ENCODE measurements around the gene UBR1. TPM values are rescaled to one million over a fixed set of nuclear protein-coding genes. Genes with fewer than 3 reads are reported as not detected.

UBR1 gene
- total and polyA plus RNA-seq, 2 donors (not counting 3 experiments of a cell fraction or from before 2014, with no cell fraction given), result 5.3 to 26.9 TPM

DNA sequence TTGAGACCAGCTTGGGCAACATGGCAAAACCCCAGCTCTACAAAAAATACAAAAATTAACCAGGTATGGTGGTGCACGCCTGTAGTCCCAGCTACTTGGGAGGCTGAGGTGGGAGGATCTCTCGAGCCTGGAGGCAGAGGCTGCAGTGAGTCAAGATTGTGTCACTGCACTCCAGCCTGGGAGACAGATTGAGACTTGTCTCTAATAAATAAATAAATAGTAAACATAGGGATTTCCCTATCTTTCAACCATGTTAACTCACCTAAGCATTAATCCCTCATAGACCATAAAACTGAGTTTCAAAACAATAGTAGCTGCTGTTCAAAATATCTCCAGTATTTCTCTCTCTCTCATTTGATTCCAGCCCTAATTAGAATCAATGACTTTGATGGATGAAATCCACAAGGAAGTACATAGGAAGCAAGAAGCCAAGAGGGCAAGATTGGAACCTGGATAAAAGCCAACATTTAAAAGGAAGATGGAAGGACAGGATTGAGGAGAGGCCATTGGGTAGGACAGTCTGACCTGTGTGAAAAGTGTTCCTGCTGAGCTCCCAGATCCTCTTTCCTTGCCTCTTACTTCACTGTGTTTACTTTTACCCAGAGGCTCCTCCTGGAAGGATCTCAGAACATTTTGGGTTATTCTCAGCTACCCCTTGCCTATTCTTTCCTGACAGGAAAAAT is 172.9 kb downstream of the UBR1 start:
- H3K9me3 ChIP-seq (replicated peaks; ENCODE audit: control insufficient read depth, insufficient read depth, low read length), result no peaks in the 10 kb centered on the region
- H3K36me3 ChIP-seq (ENCODE audit: control insufficient read depth in 2 of 2, extremely low read depth in 1 of 2, insufficient read depth in 2 of 2, low read length in 2 of 2), result no peaks in the 10 kb centered on the region
- no peak overlapping the region for H3K4me2 ChIP-seq (ENCODE audit: insufficient read depth, low read length)
- ChIA-PET POLR2A (no interaction called here), CTCF (interaction anchor here (1.2 to 1.6 kb wide), 3 partner anchors 12 to 271 kb away, joined by 3 to 5 read pairs (median 4); no protein-coding TSS in a partner anchor)
- peaks cover 2% of the 10 kb centered on the region for H3K4me1 ChIP-seq (ENCODE audit: control insufficient read depth, extremely low read depth, insufficient read depth, low read length)
- peak; percentile 40 for DNase-seq (ENCODE audit: low read depth, low spot score)
- no peak for TF ChIP-seq JUN (IDR thresholded peaks at IDR 0.05; ENCODE audit: borderline replicate concordance, insufficient read depth, insufficient read length, low read depth)
- TF ChIP-seq MAX (IDR thresholded peaks at IDR 0.05; ENCODE audit: insufficient read depth, insufficient read length), result no peak
- no peak for TF ChIP-seq MYC (IDR thresholded peaks at IDR 0.05; ENCODE audit: low read depth, low read length)
- TF ChIP-seq POLR2AphosphoS5 (IDR thresholded peaks at IDR 0.05; ENCODE audit: insufficient read depth, low read depth, low read length), result no peak
- no peak for TF ChIP-seq GATA2 (IDR thresholded peaks at IDR 0.05; ENCODE audit: insufficient read depth, insufficient read length, low read depth, low read length)
- TF ChIP-seq POLR2A (IDR thresholded peaks at IDR 0.05; ENCODE audit: low read depth, low read length), result no peak
- TF ChIP-seq EZH2 (IDR thresholded peaks at IDR 0.05; ENCODE audit: borderline replicate concordance, low read depth, low read length, severe bottlenecking), result no peak
- TF ChIP-seq, protein P1, sequence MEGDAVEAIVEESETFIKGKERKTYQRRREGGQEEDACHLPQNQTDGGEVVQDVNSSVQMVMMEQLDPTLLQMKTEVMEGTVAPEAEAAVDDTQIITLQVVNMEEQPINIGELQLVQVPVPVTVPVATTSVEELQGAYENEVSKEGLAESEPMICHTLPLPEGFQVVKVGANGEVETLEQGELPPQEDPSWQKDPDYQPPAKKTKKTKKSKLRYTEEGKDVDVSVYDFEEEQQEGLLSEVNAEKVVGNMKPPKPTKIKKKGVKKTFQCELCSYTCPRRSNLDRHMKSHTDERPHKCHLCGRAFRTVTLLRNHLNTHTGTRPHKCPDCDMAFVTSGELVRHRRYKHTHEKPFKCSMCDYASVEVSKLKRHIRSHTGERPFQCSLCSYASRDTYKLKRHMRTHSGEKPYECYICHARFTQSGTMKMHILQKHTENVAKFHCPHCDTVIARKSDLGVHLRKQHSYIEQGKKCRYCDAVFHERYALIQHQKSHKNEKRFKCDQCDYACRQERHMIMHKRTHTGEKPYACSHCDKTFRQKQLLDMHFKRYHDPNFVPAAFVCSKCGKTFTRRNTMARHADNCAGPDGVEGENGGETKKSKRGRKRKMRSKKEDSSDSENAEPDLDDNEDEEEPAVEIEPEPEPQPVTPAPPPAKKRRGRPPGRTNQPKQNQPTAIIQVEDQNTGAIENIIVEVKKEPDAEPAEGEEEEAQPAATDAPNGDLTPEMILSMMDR (IDR thresholded peaks at IDR 0.05; ENCODE audit: extremely low read depth in 1 of 2, insufficient read depth in 1 of 2, low read depth in 1 of 2, low read length in 2 of 2), result no peak
- H4K20me1 ChIP-seq (replicated peaks; ENCODE audit: control insufficient read depth, extremely low read depth, insufficient read depth, low read length), result no peaks in the 10 kb centered on the region
- no peak for FAIRE-seq
- no peak overlapping the region for H3K27ac ChIP-seq (ENCODE audit: insufficient read depth, low read depth, low read length)
- BruUV-seq (replicated peaks), result no TSS peak
- intact Hi-C loops (cut with micrococcal nuclease) (no loop called here), dilution Hi-C loops (cut with MboI; ENCODE audit: extremely low pct_ligation_motif_present, low sequenced_read_pairs) (no loop called here)
- no peak overlapping the region for H3K9ac ChIP-seq (replicated peaks; ENCODE audit: extremely low read depth, insufficient read depth, low read length)
- H3K4me3 ChIP-seq (replicated peaks in 1 of 3; ENCODE audit: insufficient read depth in 1 of 3, low read depth in 1 of 3, low read length in 3 of 3), result no peak overlapping the region
- no peaks in the 10 kb centered on the region for H3K27me3 ChIP-seq (ENCODE audit: control insufficient read depth in 2 of 2, insufficient read depth in 2 of 2, low read length in 2 of 2)
- no peaks in the 10 kb centered on the region for H3K9me1 ChIP-seq (replicated peaks; ENCODE audit: control insufficient read depth, extremely low read depth, insufficient read depth, low read length)
- H3K79me2 ChIP-seq (ENCODE audit: control insufficient read depth, insufficient read depth, low read length), result no peaks in the 10 kb centered on the region
- no peak overlapping the region for H2AFZ ChIP-seq (ENCODE audit: low read depth, low read length)
